Colonic mucosa (tissue), 4 donors: ENCODE results near the gene TGFBR1. TPM values are rescaled to one million over a fixed set of nuclear protein-coding genes. Genes with fewer than 3 reads are reported as not detected.

Experiments
- DNase-seq: peaks from one replicate; pipeline ENCODE4 v3.0.0-alpha.2; 2020
- H3K27ac ChIP-seq: fragments of 200-600 bp; one replicate; pipeline ENCODE4 v1.8.0; 2021
- H3K27me3 ChIP-seq: fragments of 200-600 bp; one replicate; pipeline ENCODE4 v1.8.0; 2021
- H3K36me3 ChIP-seq: fragments of 200-600 bp; one replicate; pipeline ENCODE4 v1.8.0; 2021
- H3K4me1 ChIP-seq: fragments of 200-600 bp; one replicate; pipeline ENCODE4 v1.8.0; 2021; ENCODE audit warnings: mild to moderate bottlenecking
- H3K4me3 ChIP-seq: fragments of 200-600 bp; one replicate; pipeline ENCODE4 v1.8.0; 2021
- H3K9ac ChIP-seq, 2 donors: one replicate each; pipeline ENCODE4 v1.7.0; 2013; ENCODE audit warnings: control low read depth in 2 of 2, low read depth in 2 of 2, low read length in 2 of 2
- H3K9me3 ChIP-seq: fragments of 200-600 bp; one replicate; pipeline ENCODE4 v1.8.0; 2021
- CTCF ChIP-seq: fragments of 200-600 bp; IDR thresholded peaks from one replicate; pipeline ENCODE4 v1.8.0; 2022; ENCODE audit warnings: antibody characterized with exemption, mild to moderate bottlenecking
- intact Hi-C: fragments of 100-400 bp; cut with DNase I; formaldehyde crosslinking; loops from one replicate; pipeline ENCODE4 v1.14.1; 2022
- total RNA-seq, 2 donors: library from RNA; stranded (reverse); fragmentation: NEBNext Ultra II Directional in 1 of 2; extraction: Animal tissue kit (Norgen Biotek cat#: 25700) in 1 of 2; gene quantifications; one replicate each; pipeline ENCODE4 v1.2.1, GENCODE V29; 2021
- donor health status: healthy.
- donor health status: DM: no; HTN: no; CAD: no.
- donor health status: DM: no; HTN: no; CAD: no.

Gene TGFBR1
- total RNA-seq, 2 donors from 2014 or later: 19.0 to 48.7 TPM

DNA sequence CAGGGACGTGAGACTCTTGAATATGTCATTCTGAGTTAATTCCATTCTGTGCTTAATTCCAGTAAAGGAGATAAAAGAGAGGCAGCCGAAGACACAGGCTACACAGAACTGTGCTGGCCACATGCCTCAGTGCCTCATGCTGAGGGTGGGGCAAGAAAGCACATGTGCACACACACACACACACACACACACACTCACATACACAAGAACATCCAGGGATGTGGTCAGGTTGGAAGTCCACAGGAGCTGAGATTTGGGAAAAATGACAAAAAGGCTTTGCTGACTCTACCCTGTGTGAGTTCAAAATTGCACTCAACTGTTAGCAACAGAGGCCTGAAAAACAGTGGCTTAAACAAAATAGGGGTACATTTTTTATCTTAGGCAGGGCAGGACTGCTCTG, 76.3 kb downstream of the TGFBR1 start:
- H3K4me3 ChIP-seq: no peak overlapping the region
- DNase-seq: no peak
- H3K36me3 ChIP-seq: no peaks in the 10 kb centered on the region
- peaks cover 4% of the 10 kb centered on the region for H3K4me1 ChIP-seq
- no peaks in the 10 kb centered on the region for H3K27me3 ChIP-seq
- H3K9me3 ChIP-seq: no peaks in the 10 kb centered on the region
- no peak for TF ChIP-seq CTCF
- H3K27ac ChIP-seq: no peak overlapping the region
- no peak overlapping the region for H3K9ac ChIP-seq
- intact Hi-C loops: loop anchor here (10.0 kb wide), 1 partner anchor 1414 kb away; no protein-coding TSS in a partner anchor

DNA sequence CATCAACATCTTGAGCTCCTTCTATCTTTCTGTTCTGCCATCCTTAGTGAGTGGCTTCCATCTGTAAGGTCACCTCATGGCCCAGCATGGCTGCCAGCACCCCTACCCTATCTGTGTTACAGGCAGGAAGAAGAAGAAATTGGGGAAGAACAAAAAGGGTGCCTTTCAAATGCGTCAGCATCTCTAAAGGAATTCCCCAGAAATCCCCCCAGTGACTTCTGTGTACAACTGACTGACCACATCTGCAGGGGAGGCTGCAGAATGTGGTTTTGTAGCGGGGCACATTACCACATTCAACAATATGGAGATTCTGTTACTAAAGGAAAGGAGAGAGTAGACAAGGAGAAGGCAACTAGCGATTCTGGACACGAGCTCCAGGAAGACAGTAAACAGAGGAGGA, 76.7 kb downstream of the TGFBR1 start:
- no peaks in the 10 kb centered on the region for H3K27me3 ChIP-seq
- no peak for TF ChIP-seq CTCF
- no peaks in the 10 kb centered on the region for H3K9me3 ChIP-seq
- DNase-seq: no peak
- intact Hi-C loops: loop anchor here (10.0 kb wide), 1 partner anchor 1413 kb away; no protein-coding TSS in a partner anchor
- no peak overlapping the region for H3K4me3 ChIP-seq
- H3K4me1 ChIP-seq: peaks cover 4% of the 10 kb centered on the region
- H3K27ac ChIP-seq: no peak overlapping the region
- H3K9ac ChIP-seq: no peak overlapping the region
- H3K36me3 ChIP-seq: no peaks in the 10 kb centered on the region

DNA sequence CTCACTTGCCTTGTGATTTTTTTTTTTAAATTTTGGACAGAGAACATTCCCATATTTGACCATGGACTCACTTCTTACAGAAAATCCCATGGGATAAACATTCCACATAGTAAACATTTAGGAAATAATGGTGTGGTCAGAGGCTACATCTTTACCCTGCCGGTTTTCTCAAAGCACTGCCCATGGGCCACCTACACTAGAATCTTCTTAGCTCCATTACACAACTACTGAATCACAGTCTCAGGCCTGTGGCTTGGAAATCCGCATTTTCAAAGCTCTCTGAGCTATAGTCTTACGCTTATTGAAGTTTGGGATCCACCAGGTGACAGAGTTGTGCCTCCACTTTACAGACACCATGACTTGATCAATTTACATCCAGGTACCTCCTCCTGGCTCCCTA, 77.4 kb downstream of the TGFBR1 start:
- DNase-seq: no peak
- Histone ChIP-seq H3K27ac (no peak overlapping the region), H3K9ac (no peak overlapping the region), H3K4me1 (peaks cover 4% of the 10 kb centered on the region), H3K36me3 (no peaks in the 10 kb centered on the region), H3K9me3 (no peaks in the 10 kb centered on the region), H3K27me3 (no peaks in the 10 kb centered on the region), H3K4me3 (no peak overlapping the region)
- intact Hi-C loops: loop anchor here (10.0 kb wide), 1 partner anchor 1412 kb away; no protein-coding TSS in a partner anchor
- TF ChIP-seq CTCF: no peak

DNA sequence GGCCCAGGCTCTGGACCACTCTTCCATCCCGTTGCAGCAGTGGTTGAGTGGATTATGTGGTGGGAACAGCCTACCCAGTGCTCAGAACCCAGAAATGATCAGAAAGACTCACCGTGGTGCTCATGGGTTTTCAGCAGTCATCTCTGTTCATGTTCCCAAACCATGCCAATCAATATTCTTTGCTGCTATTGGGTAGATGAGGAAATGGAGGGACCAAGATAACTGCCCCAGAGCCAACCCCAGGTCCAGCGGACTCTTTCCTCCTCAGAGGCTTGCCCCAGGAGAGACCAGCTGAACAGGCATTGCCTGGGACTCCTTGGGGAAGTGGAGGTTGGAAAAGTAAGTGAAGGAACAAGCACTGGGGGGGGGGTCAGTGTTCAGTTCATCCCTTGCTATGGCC, 78.7 kb downstream of the TGFBR1 start:
- Histone ChIP-seq H3K4me1 (peaks cover 4% of the 10 kb centered on the region), H3K9me3 (no peaks in the 10 kb centered on the region), H3K9ac (no peak overlapping the region), H3K27me3 (no peaks in the 10 kb centered on the region), H3K27ac (no peak overlapping the region), H3K4me3 (no peak overlapping the region), H3K36me3 (no peaks in the 10 kb centered on the region)
- no peak for TF ChIP-seq CTCF
- DNase-seq: no peak
- intact Hi-C loops: loop anchor here (10.0 kb wide), 1 partner anchor 1411 kb away; no protein-coding TSS in a partner anchor

GRCh38 chr9:99184110-99184474, 79.2 kb downstream of the TGFBR1 start:
- H3K9me3 ChIP-seq: no peaks in the 10 kb centered on the region
- H3K36me3 ChIP-seq: no peaks in the 10 kb centered on the region
- H3K27me3 ChIP-seq: no peaks in the 10 kb centered on the region
- DNase-seq: no peak
- no peak for TF ChIP-seq CTCF
- no peak overlapping the region for H3K9ac ChIP-seq
- H3K27ac ChIP-seq: no peak overlapping the region
- peaks cover 4% of the 10 kb centered on the region for H3K4me1 ChIP-seq
- H3K4me3 ChIP-seq: no peak overlapping the region
- intact Hi-C loops: loop anchor here (10.0 kb wide), 1 partner anchor 1411 kb away; no protein-coding TSS in a partner anchor
